GM12892 (cell line): ENCODE data around the gene AKR1E2.

Source experiments
- POLR2A ChIP-seq: IDR thresholded peaks from 2 replicates; pipeline ENCODE4 v1.6.1; 2011; ENCODE audit warnings: low read depth, low read length, control low read depth
- POLR2AphosphoS5 ChIP-seq: IDR thresholded peaks from 2 replicates; pipeline ENCODE4 v1.6.1; 2011; ENCODE audit warnings: low read depth, low read length, control low read depth

- TF ChIP-seq POLR2A (no peak), POLR2AphosphoS5 (no peak)
Measured at GRCh38 chr10:4867520-4868356, 41.7 kb downstream of the AKR1E2 start.
